Testis (tissue), 3 donors: ENCODE data around the gene ISL1. TPM values are rescaled to one million over a fixed set of nuclear protein-coding genes. Genes with fewer than 3 reads are reported as not detected.

Experiments used
- DNase-seq: peaks from one replicate; pipeline ENCODE4 v3.0.0-alpha.2; 2019
- H3K27ac ChIP-seq, 2 donors: fragments of 200-600 bp; sonication (generic); one replicate each; pipeline ENCODE4 v1.5.1; 2019
- H3K27me3 ChIP-seq: fragments of 200-600 bp; sonication (generic); one replicate; pipeline ENCODE4 v1.5.1; 2019
- H3K36me3 ChIP-seq: fragments of 200-600 bp; sonication (generic); one replicate; pipeline ENCODE4 v1.5.1; 2017; ENCODE audit warnings: low read depth; ENCODE audit errors: missing control alignments
- H3K4me1 ChIP-seq: fragments of 200-600 bp; sonication (generic); one replicate; pipeline ENCODE4 v1.5.1; 2019
- H3K4me3 ChIP-seq, 2 donors: fragments of 200-600 bp; sonication (generic); one replicate each; pipeline ENCODE4 v1.5.1; 2017 to 2019
- H3K9me3 ChIP-seq: fragments of 200-600 bp; sonication (generic); one replicate; pipeline ENCODE4 v1.5.1; 2017
- POLR2A ChIP-seq: fragments of 450-650 bp; IDR thresholded peaks from one replicate; pipeline ENCODE4 v1.6.1; 2017; ENCODE audit warnings: antibody characterized with exemption, mild to moderate bottlenecking, moderate library complexity
- WGBS, 2 donors: methylation state at CpG; one replicate each; pipeline ENCODE4 v1.1.5; 2018; 5-methylcytosine and 5-hydroxymethylcytosine counted together
- intact Hi-C: fragments of 100-400 bp; cut with DNase I; formaldehyde crosslinking; loops from one replicate; pipeline ENCODE4 v1.15.1; 2023; ENCODE audit warnings: low total_unique reads
- polyA plus RNA-seq: library from polyadenylated mRNA; stranded (reverse); fragments of 350-450 nt; fragmentation: Illumina TruSeq; extraction: RNeasy Lipid Tissue Mini Kit (QIAGEN cat#74804); gene quantifications from one replicate; pipeline ENCODE4 v1.2.3, GENCODE V29; 2014; ENCODE audit warnings: low read depth, low replicate concordance; ENCODE audit not compliant: insufficient read depth
- total RNA-seq, 2 donors: library from RNA; depleted of rRNA; stranded (reverse); fragments of >200 nt; gene quantifications; one replicate each; pipeline ENCODE4 v1.2.3, GENCODE V29; 2016
- TF ChIP-seq, protein P1 (sequence below), 3 experiments: fragments of 450-650 bp in 2 of 3; fragments of 200-600 bp in 1 of 3; sonication (generic) in 1 of 3; IDR thresholded peaks; one replicate each; pipeline ENCODE4 v1.5.1; 2016 to 2019; ENCODE audit warnings: antibody characterized with exemption in 3 of 3, mild to moderate bottlenecking in 2 of 3, moderate library complexity in 1 of 3

Gene ISL1
- total and polyA plus RNA-seq, 3 donors from 2014 or later = 2.4 to 5.4 (median 4.5) TPM

- Histone ChIP-seq H3K27me3 (no peaks in the 10 kb centered on the region), H3K27ac (no peak overlapping the region), H3K4me1 (peaks cover 4% of the 10 kb centered on the region), H3K4me3 (no peak overlapping the region), H3K9me3 (no peaks in the 10 kb centered on the region), H3K36me3 (no peaks in the 10 kb centered on the region)
- no peak for TF ChIP-seq POLR2A
- TF ChIP-seq, protein P1, sequence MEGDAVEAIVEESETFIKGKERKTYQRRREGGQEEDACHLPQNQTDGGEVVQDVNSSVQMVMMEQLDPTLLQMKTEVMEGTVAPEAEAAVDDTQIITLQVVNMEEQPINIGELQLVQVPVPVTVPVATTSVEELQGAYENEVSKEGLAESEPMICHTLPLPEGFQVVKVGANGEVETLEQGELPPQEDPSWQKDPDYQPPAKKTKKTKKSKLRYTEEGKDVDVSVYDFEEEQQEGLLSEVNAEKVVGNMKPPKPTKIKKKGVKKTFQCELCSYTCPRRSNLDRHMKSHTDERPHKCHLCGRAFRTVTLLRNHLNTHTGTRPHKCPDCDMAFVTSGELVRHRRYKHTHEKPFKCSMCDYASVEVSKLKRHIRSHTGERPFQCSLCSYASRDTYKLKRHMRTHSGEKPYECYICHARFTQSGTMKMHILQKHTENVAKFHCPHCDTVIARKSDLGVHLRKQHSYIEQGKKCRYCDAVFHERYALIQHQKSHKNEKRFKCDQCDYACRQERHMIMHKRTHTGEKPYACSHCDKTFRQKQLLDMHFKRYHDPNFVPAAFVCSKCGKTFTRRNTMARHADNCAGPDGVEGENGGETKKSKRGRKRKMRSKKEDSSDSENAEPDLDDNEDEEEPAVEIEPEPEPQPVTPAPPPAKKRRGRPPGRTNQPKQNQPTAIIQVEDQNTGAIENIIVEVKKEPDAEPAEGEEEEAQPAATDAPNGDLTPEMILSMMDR (IDR thresholded peaks at IDR 0.05) = no peak
- 47 to 50% methylated on average over 2 of the region's 2 CpGs for WGBS, 2 donors
- intact Hi-C loops = no loop called here
- DNase-seq = no peak
Observed at GRCh38 chr5:51394609-51395008, 11.4 kb downstream of the ISL1 start.

- no peak for TF ChIP-seq POLR2A
- TF ChIP-seq, protein P1 (IDR thresholded peaks at IDR 0.05) = no peak
- intact Hi-C loops = no loop called here
- H3K36me3 ChIP-seq = no peaks in the 10 kb centered on the region
- 35 to 40% methylated on average over 6 of the region's 6 CpGs for WGBS, 2 donors
- H3K4me3 ChIP-seq = no peak overlapping the region
- H3K4me1 ChIP-seq = no peaks in the 10 kb centered on the region
- no peaks in the 10 kb centered on the region for H3K27me3 ChIP-seq
- no peak for DNase-seq
- no peak overlapping the region for H3K27ac ChIP-seq
- no peaks in the 10 kb centered on the region for H3K9me3 ChIP-seq
Observed at GRCh38 chr5:51395245-51395644, 12.0 kb downstream of the ISL1 start.

GRCh38 chr5:51395666-51396356 lies 12.6 kb downstream of the ISL1 start:
- no peak for DNase-seq
- Histone ChIP-seq H3K27me3 (no peaks in the 10 kb centered on the region), H3K36me3 (no peaks in the 10 kb centered on the region), H3K27ac (no peak overlapping the region), H3K9me3 (no peaks in the 10 kb centered on the region), H3K4me1 (no peaks in the 10 kb centered on the region), H3K4me3 (no peak overlapping the region)
- TF ChIP-seq POLR2A = no peak
- TF ChIP-seq, protein P1 (IDR thresholded peaks at IDR 0.05) = no peak
- intact Hi-C loops = no loop called here
- 21 to 34% methylated on average over 10 of the region's 10 CpGs for WGBS, 2 donors

- TF ChIP-seq POLR2A = no peak
- TF ChIP-seq, protein P1 (IDR thresholded peaks at IDR 0.05) = no peak
- no peak overlapping the region for H3K4me3 ChIP-seq
- DNase-seq = no peak
- no peaks in the 10 kb centered on the region for H3K9me3 ChIP-seq
- no peaks in the 10 kb centered on the region for H3K4me1 ChIP-seq
- no peaks in the 10 kb centered on the region for H3K36me3 ChIP-seq
- intact Hi-C loops = no loop called here
- WGBS, 2 donors = 36 to 40% methylated on average over 4 of the region's 4 CpGs
- H3K27me3 ChIP-seq = no peaks in the 10 kb centered on the region
- H3K27ac ChIP-seq = no peak overlapping the region
Observed at GRCh38 chr5:51396797-51397196, 13.5 kb downstream of the ISL1 start.

DNA sequence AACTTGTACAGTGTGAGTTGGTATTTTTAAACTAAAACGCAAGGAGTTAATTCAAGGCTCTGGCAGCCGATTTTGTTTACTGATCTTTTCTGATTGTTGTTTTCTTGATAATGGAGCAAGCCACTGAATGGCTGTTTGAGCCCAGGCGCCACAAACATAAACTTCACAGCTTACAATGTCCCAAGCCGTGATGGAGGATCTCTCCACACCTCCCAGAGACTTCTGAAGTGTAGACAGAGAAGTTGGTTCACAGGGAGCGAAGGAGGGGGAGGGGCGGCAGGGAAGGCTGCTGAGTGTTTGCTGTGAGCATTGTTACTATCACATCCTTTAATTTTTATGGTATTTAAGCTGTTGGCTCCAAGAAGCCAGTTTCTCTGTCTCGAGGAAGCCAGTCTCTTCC lies 14.7 kb downstream of the ISL1 start:
- no peaks in the 10 kb centered on the region for H3K9me3 ChIP-seq
- no peak overlapping the region for H3K27ac ChIP-seq
- no peak for DNase-seq
- H3K4me3 ChIP-seq = no peak overlapping the region
- H3K4me1 ChIP-seq = no peaks in the 10 kb centered on the region
- WGBS, 2 donors = 2 to 11% methylated on average over 7 of the region's 7 CpGs
- intact Hi-C loops = no loop called here
- H3K36me3 ChIP-seq = no peaks in the 10 kb centered on the region
- no peaks in the 10 kb centered on the region for H3K27me3 ChIP-seq
- no peak for TF ChIP-seq POLR2A
- TF ChIP-seq, protein P1 (IDR thresholded peaks at IDR 0.05) = no peak
